Fibroblast of lung (primary cell): Measurements from ENCODE around the gene CLCNKA. TPM values are rescaled to one million over a fixed set of nuclear protein-coding genes. Genes with fewer than 3 reads are reported as not detected.
"Not testable (repeated sequence)": the region's sequence is repeated elsewhere in the genome, so short reads cannot be mapped to it uniquely, and the experiment has no call there.

Source experiments
- DNase-seq, 2 donors: peaks; one replicate each; pipeline versions ENCODE4 v3.0.0 to v3.0.0-alpha.2; 2010; ENCODE audit warnings: low read depth in 2 of 2
- H2AFZ ChIP-seq: 2 replicates; pipeline ENCODE4 v1.5.1; 2012; ENCODE audit warnings: low read length, control low read depth, inconsistent platforms
- H3K27ac ChIP-seq: 2 replicates; pipeline ENCODE4 v1.5.1; 2011; ENCODE audit warnings: low read length, control low read depth; ENCODE audit not compliant: insufficient read depth
- H3K27me3 ChIP-seq: 2 replicates; pipeline ENCODE4 v1.5.1; 2011; ENCODE audit warnings: mild to moderate bottlenecking, low read length; ENCODE audit not compliant: control insufficient read depth, insufficient read depth
- H3K36me3 ChIP-seq: 2 replicates; pipeline ENCODE4 v1.5.1; 2011; ENCODE audit warnings: low read length; ENCODE audit not compliant: control insufficient read depth, insufficient read depth
- H3K4me1 ChIP-seq: 2 replicates; pipeline ENCODE4 v1.5.1; 2011; ENCODE audit warnings: low read length; ENCODE audit not compliant: control insufficient read depth, insufficient read depth; ENCODE audit errors: extremely low read depth
- H3K4me2 ChIP-seq: 2 replicates; pipeline ENCODE4 v1.5.1; 2011; ENCODE audit warnings: low read length, control low read depth; ENCODE audit not compliant: insufficient read depth; ENCODE audit errors: extremely low read depth
- H3K4me3 ChIP-seq, 4 experiments: fragments of 200-600 bp in 1 of 4; sonication (generic) in 1 of 4; replicated peaks in 1 of 4; 2 replicates each; pipeline ENCODE4 v1.5.1; 2011 to 2016; ENCODE audit warnings: low read length in 4 of 4, low read depth in 3 of 4, mild to moderate bottlenecking in 3 of 4, control low read depth in 2 of 4, inconsistent platforms in 1 of 4, mixed read lengths in 1 of 4; ENCODE audit not compliant: insufficient read depth in 1 of 4; ENCODE audit errors: control extremely low read depth in 1 of 4
- H3K79me2 ChIP-seq: 2 replicates; pipeline ENCODE4 v1.5.1; 2012; ENCODE audit warnings: mild to moderate bottlenecking, low read length, inconsistent platforms; ENCODE audit not compliant: control insufficient read depth, insufficient read depth
- H3K9ac ChIP-seq: 2 replicates; pipeline ENCODE4 v1.5.1; 2011; ENCODE audit warnings: mild to moderate bottlenecking, low read length, control low read depth; ENCODE audit not compliant: insufficient read depth
- H3K9me3 ChIP-seq: 2 replicates; pipeline ENCODE4 v1.5.1; 2012; ENCODE audit warnings: low read depth, low read length; ENCODE audit not compliant: control insufficient read depth, insufficient read depth
- H4K20me1 ChIP-seq: 2 replicates; pipeline ENCODE4 v1.5.1; 2011; ENCODE audit warnings: low read length; ENCODE audit not compliant: control insufficient read depth, insufficient read depth; ENCODE audit errors: extremely low read depth
- CTCF ChIP-seq, 2 donors: IDR thresholded peaks in 1 of 2; conservative IDR thresholded peaks in 1 of 2; 1 replicate in 1 of 2; 2 replicates in 1 of 2; pipeline ENCODE4 v1.5.1; 2011 to 2012; ENCODE audit warnings: low read length in 2 of 2, control low read depth in 1 of 2, inconsistent platforms in 1 of 2, low read depth in 1 of 2, mild to moderate bottlenecking in 1 of 2
- EZH2 ChIP-seq: IDR thresholded peaks from 2 replicates; pipeline ENCODE4 v1.5.1; 2012; ENCODE audit warnings: low read length, control low read depth, mild to moderate bottlenecking; ENCODE audit errors: missing control alignments
- polyA plus RNA-seq, 2 donors: library from polyadenylated mRNA; depleted of rRNA in 1 of 2; stranded (reverse) in 1 of 2; unstranded in 1 of 2; fragments of >200 nt; gene quantifications; 2 replicates each; pipeline ENCODE4 v1.2.1, GENCODE V29; 2011 to 2012; ENCODE audit warnings: missing spikeins in 1 of 2
- total RNA-seq: library from RNA; depleted of rRNA; stranded (reverse); fragments of >200 nt; gene quantifications from 2 replicates; pipeline ENCODE4 v1.2.1, GENCODE V29; 2014

CLCNKA gene
- total and polyA plus RNA-seq, 2 donors (not counting 1 experiment from before 2014, with no cell fraction given): under 0.01 TPM; not detected in 1

GRCh38 chr1:16042096-16042495 lies 20.3 kb downstream of the CLCNKA start:
- Histone ChIP-seq H3K4me3 (no peak overlapping the region), H3K27me3 (no peaks in the 10 kb centered on the region), H3K27ac (no peak overlapping the region), H4K20me1 (no peaks in the 10 kb centered on the region), H3K4me1 (no peaks in the 10 kb centered on the region), H3K9me3 (no peaks in the 10 kb centered on the region), H3K9ac (no peak overlapping the region), H3K36me3 (no peaks in the 10 kb centered on the region), H2AFZ (no peak overlapping the region), H3K4me2 (no peak overlapping the region), H3K79me2 (no peaks in the 10 kb centered on the region)
- no peak for DNase-seq
- TF ChIP-seq CTCF (conservative IDR thresholded peaks at IDR 0.05 in 1 of 2, IDR thresholded peaks at IDR 0.05 in 1 of 2; ENCODE audit: low read depth in 1 of 2, low read length in 2 of 2): peak in 1 of 2 donors; percentile 15
- no peak for TF ChIP-seq EZH2

GRCh38 chr1:16042654-16043053 lies 20.8 kb downstream of the CLCNKA start:
- H3K9me3 ChIP-seq, H4K20me1 ChIP-seq, H3K79me2 ChIP-seq, H2AFZ ChIP-seq, H3K4me3 ChIP-seq, H3K4me2 ChIP-seq, H3K9ac ChIP-seq, H3K4me1 ChIP-seq, H3K27me3 ChIP-seq, H3K27ac ChIP-seq, DNase-seq, H3K36me3 ChIP-seq: not testable (repeated sequence)

GRCh38 chr1:16043521-16043920 lies 21.7 kb downstream of the CLCNKA start, which contains the start of gene CLCNKB:
CLCNKB (plus strand) TSS chr1:16043782; CDS start chr1:16044493, 711 bp downstream.
- Histone ChIP-seq H3K9ac (no peak within 1 kb of the TSS), H4K20me1 (no peaks in the 10 kb centered on the region), H3K27ac (no peak within 1 kb of the TSS), H3K4me3 (no peak within 1 kb of the TSS), H3K4me2 (no peak within 1 kb of the TSS), H3K4me1 (no peaks in the 10 kb centered on the region), H3K79me2 (no peaks in the 10 kb centered on the region), H3K9me3 (no peaks in the 10 kb centered on the region), H3K27me3 (no peaks in the 10 kb centered on the region), H2AFZ (no peak within 1 kb of the TSS), H3K36me3 (no peaks in the 10 kb centered on the region)
- no peak for DNase-seq
- no peak for TF ChIP-seq EZH2
- no peak for TF ChIP-seq CTCF (conservative IDR thresholded peaks at IDR 0.05 in 1 of 2, IDR thresholded peaks at IDR 0.05 in 1 of 2; ENCODE audit: low read depth in 1 of 2, low read length in 2 of 2)
